ENCODE data around the gene OSBP2. TPM values are rescaled to one million over a fixed set of nuclear protein-coding genes. Genes with fewer than 3 reads are reported as not detected.

OSBP2 gene
- polyA plus RNA-seq, 1 experiment = 0.77 TPM

DNA sequence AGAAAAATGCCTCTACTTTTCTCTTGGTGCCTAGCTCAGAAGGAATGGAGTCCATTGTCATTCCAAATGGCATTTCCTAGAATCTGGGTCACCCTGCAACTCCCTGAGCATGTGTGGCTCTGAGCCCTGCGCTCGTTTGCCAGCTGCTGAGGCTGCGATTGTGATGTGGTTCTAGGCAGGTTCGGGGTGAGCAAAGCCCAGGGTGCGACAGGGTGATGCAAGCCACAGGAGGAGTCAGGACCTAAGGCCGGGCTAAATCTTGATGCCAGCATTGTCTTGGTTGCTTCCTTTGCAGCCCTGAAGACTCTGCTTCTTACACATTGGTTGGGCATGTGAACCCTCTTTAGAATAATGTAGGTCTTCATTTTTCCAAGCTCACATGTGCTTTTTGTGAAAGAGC is 142.9 kb downstream of the OSBP2 start:
- Histone ChIP-seq H3K27me3 (ENCODE audit: control insufficient read depth, insufficient read depth, low read length) (no peaks in the 10 kb centered on the region), H3K36me3 (ENCODE audit: control insufficient read depth, insufficient read depth, low read length) (no peaks in the 10 kb centered on the region), H3K4me3 (ENCODE audit: low read depth, low read length) (no peak overlapping the region)
- ChIA-PET CTCF (no interaction called here), POLR2A (no interaction called here)
- no peak for DNase-seq (ENCODE audit: low read depth)
- TF ChIP-seq, protein P1, sequence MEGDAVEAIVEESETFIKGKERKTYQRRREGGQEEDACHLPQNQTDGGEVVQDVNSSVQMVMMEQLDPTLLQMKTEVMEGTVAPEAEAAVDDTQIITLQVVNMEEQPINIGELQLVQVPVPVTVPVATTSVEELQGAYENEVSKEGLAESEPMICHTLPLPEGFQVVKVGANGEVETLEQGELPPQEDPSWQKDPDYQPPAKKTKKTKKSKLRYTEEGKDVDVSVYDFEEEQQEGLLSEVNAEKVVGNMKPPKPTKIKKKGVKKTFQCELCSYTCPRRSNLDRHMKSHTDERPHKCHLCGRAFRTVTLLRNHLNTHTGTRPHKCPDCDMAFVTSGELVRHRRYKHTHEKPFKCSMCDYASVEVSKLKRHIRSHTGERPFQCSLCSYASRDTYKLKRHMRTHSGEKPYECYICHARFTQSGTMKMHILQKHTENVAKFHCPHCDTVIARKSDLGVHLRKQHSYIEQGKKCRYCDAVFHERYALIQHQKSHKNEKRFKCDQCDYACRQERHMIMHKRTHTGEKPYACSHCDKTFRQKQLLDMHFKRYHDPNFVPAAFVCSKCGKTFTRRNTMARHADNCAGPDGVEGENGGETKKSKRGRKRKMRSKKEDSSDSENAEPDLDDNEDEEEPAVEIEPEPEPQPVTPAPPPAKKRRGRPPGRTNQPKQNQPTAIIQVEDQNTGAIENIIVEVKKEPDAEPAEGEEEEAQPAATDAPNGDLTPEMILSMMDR (IDR thresholded peaks at IDR 0.05; ENCODE audit: insufficient read depth, low read depth, low read length) = no peak

DNA sequence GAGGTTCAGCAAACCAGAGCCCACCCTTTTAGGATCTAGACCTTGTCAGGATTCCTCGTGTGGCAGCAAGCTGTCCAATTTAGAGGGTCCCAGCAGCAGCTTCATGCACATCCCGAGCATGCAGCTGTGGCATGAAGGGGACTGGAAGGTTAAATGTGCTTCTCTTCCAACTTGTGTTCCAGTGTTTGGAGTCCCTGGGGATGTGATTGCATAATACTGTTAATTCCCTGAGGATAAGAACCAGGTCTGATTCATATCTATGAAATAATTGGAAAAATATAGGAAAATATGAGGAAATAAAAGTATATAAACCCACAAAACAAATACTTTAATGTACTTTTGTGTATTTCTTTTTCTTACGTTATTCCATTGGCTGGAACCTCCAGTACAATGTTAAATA is 143.4 kb downstream of the OSBP2 start:
- H3K27me3 ChIP-seq (ENCODE audit: control insufficient read depth, insufficient read depth, low read length) = no peaks in the 10 kb centered on the region
- H3K36me3 ChIP-seq (ENCODE audit: control insufficient read depth, insufficient read depth, low read length) = no peaks in the 10 kb centered on the region
- POLR2A ChIA-PET = no interaction called here
- H3K4me3 ChIP-seq (ENCODE audit: low read depth, low read length) = no peak overlapping the region
- CTCF ChIA-PET = no interaction called here
- TF ChIP-seq, protein P1 (IDR thresholded peaks at IDR 0.05; ENCODE audit: insufficient read depth, low read depth, low read length) = no peak
- DNase-seq (ENCODE audit: low read depth) = no peak

DNA sequence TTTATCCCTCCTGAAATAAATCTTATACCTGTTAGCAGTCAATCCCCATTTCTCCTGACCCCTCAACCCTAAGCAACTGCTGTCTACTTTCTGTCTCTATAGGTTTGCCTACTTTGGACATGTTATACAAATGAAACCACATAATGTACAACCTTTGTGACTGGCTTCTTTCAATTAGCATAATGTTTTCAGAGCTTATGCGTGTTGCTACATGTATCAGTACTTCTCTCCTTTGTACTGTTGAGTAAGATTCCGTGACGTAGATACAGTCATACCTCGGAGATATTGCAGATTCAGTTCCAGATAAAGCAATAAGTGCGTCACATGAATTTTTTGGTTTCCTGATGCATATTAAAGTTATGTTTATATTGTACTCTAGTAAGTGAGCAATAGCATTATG is 146.6 kb downstream of the OSBP2 start:
- TF ChIP-seq, protein P1 (IDR thresholded peaks at IDR 0.05; ENCODE audit: insufficient read depth, low read depth, low read length) = no peak
- DNase-seq (ENCODE audit: low read depth) = no peak
- CTCF ChIA-PET = interaction anchor here (0.7 kb wide), 1 partner anchor 562 kb away, joined by 3 read pairs; no protein-coding TSS in a partner anchor
- no peaks in the 10 kb centered on the region for H3K36me3 ChIP-seq (ENCODE audit: control insufficient read depth, insufficient read depth, low read length)
- no peaks in the 10 kb centered on the region for H3K27me3 ChIP-seq (ENCODE audit: control insufficient read depth, insufficient read depth, low read length)
- H3K4me3 ChIP-seq (ENCODE audit: low read depth, low read length) = no peak overlapping the region
- POLR2A ChIA-PET = no interaction called here

- ChIA-PET POLR2A (no interaction called here), CTCF (interaction anchor here (1.0 kb wide), 1 partner anchor 48 kb away, joined by 4 read pairs; no protein-coding TSS in a partner anchor)
- no peak for DNase-seq (ENCODE audit: low read depth)
These were observed 148.6 kb downstream of the OSBP2 start for GRCh38 chr22:30843245-30843644.

GRCh38 chr22:30847583-30847982 is 152.9 kb downstream of the OSBP2 start:
- Histone ChIP-seq H3K36me3 (ENCODE audit: control insufficient read depth, insufficient read depth, low read length) (no peaks in the 10 kb centered on the region), H3K27me3 (ENCODE audit: control insufficient read depth, insufficient read depth, low read length) (no peaks in the 10 kb centered on the region), H3K4me3 (ENCODE audit: low read depth, low read length) (no peak overlapping the region)
- ChIA-PET CTCF (no interaction called here), POLR2A (no interaction called here)
- TF ChIP-seq, protein P1 (IDR thresholded peaks at IDR 0.05; ENCODE audit: insufficient read depth, low read depth, low read length) = no peak
- no peak for DNase-seq (ENCODE audit: low read depth)

More at GRCh38 chr22:30843245-30843644, 148.6 kb downstream of the OSBP2 start:
- no peak overlapping the region for H3K4me3 ChIP-seq (ENCODE audit: low read depth, low read length)
- no peaks in the 10 kb centered on the region for H3K36me3 ChIP-seq (ENCODE audit: control insufficient read depth, insufficient read depth, low read length)
- H3K27me3 ChIP-seq (ENCODE audit: control insufficient read depth, insufficient read depth, low read length) = no peaks in the 10 kb centered on the region
- TF ChIP-seq, protein P1 (IDR thresholded peaks at IDR 0.05; ENCODE audit: insufficient read depth, low read depth, low read length) = no peak
